Endothelial cell of umbilical vein (primary cell): ENCODE measurements around the gene ZFR.

Source experiments
- CTCF ChIP-seq, 2 donors: IDR thresholded peaks; 1 replicate in 1 of 2; 2 replicates in 1 of 2; pipeline ENCODE4 v1.5.1; 2011; ENCODE audit warnings: low read length in 2 of 2, mild to moderate bottlenecking in 2 of 2, moderate library complexity in 2 of 2, control low read depth in 1 of 2, inconsistent platforms in 1 of 2, low read depth in 1 of 2; ENCODE audit not compliant: insufficient read depth in 1 of 2; ENCODE audit errors: extremely low read depth in 1 of 2
- EZH2 ChIP-seq: IDR thresholded peaks from 2 replicates; pipeline ENCODE4 v1.6.1; 2012; ENCODE audit warnings: borderline replicate concordance, low read depth, mild to moderate bottlenecking, moderate library complexity, low read length, inconsistent platforms; ENCODE audit not compliant: severe bottlenecking
- FOS ChIP-seq: IDR thresholded peaks from 2 replicates; pipeline ENCODE4 v1.6.1; 2011; ENCODE audit warnings: mild to moderate bottlenecking, low read length, moderate library complexity, borderline replicate concordance; ENCODE audit not compliant: insufficient read depth
- GATA2 ChIP-seq: IDR thresholded peaks from 2 replicates; pipeline ENCODE4 v1.7.0; 2011; ENCODE audit warnings: low read depth, mild to moderate bottlenecking, moderate library complexity, mixed read lengths, low read length; ENCODE audit not compliant: insufficient read length, insufficient read depth
- JUN ChIP-seq: IDR thresholded peaks from 2 replicates; pipeline ENCODE4 v1.6.1; 2011; ENCODE audit warnings: borderline replicate concordance, low read depth; ENCODE audit not compliant: insufficient read length, insufficient read depth
- MAX ChIP-seq: IDR thresholded peaks from 2 replicates; pipeline ENCODE4 v1.6.1; 2011; ENCODE audit not compliant: insufficient read depth, insufficient read length
- POLR2A ChIP-seq: IDR thresholded peaks from 2 replicates; pipeline ENCODE4 v1.6.1; 2012; ENCODE audit warnings: low read depth, mild to moderate bottlenecking, control low read depth, low read length
- POLR2AphosphoS5 ChIP-seq: IDR thresholded peaks from 2 replicates; pipeline ENCODE4 v1.6.1; 2012; ENCODE audit warnings: low read depth, mild to moderate bottlenecking, control low read depth, low read length, moderate library complexity; ENCODE audit not compliant: insufficient read depth

- no peak for TF ChIP-seq MAX
- no peak for TF ChIP-seq POLR2A
- no peak for TF ChIP-seq JUN
- TF ChIP-seq FOS = no peak
- no peak for TF ChIP-seq CTCF (IDR thresholded peaks at IDR 0.05; ENCODE audit: extremely low read depth in 1 of 2, insufficient read depth in 1 of 2, low read depth in 1 of 2, low read length in 2 of 2)
- no peak for TF ChIP-seq POLR2AphosphoS5
- TF ChIP-seq GATA2 = no peak
- no peak for TF ChIP-seq EZH2
Measured at GRCh38 chr5:32358611-32359010, 85.9 kb downstream of the ZFR start.
